Stimulated activated naive CD8-positive, alpha-beta T cell treated with anti-CD3 and anti-CD28 coated beads, Interleukin-15, Interleukin-2, amounts not matched to agents 100 U/mL and 50 U/mL, for 24 hours (primary cell): ENCODE data around the gene USP10.
A peak's percentile ranks its signal among the peaks of the same experiment; 100 is the strongest.
"Not testable (repeated sequence)": the region's sequence is repeated elsewhere in the genome, so short reads cannot be mapped to it uniquely, and the experiment has no call there.

Source experiments
- ATAC-seq: fragments of 150-1000 bp; cut with Tn5 transposase; one replicate; pipeline ENCODE4 v1.10.0; 2021
- DNase-seq: peaks from one replicate; pipeline ENCODE4 v3.0.0; 2021

Gene USP10

DNA sequence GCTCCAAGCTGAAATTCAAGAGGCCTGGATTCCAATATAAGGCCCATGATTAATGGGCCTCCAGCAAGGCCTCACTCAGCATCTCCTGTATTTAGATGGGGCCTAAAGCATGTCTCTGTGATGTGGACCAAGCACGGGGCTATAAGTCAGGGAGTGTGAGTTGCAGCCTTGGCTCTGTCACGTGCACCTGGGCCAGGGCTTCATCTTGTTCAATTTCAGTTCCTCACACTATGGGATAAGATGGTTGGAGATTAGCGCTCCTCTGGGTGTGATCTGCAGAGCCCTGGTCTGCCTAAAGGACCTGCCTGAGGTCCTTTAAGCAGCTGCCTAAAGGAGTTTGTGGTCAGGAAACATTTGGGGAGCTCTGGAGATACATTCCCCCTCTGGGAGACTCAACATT is 26.2 kb upstream of the USP10 start:
- ATAC-seq (no peak), DNase-seq (no peak)

DNA sequence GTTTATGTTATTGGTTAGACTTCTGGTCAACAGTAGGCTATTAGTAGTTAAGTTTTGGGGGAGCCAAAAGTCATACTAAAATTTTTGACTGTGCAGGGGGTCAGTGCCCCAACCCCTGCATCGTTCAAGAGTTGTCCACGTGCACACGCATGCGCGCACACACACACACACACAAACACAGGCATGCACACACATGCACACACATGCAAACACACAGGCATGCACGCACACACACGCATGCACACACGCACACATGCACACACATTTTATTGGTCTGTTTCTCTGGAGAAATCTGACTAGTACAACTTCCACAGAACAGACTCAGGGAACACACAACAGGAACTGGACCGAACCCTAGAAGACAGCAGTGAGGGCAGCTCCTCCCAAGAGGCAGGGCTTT is 24.4 kb upstream of the USP10 start:
- DNase-seq, result no peak
- ATAC-seq, result no peak

GRCh38 chr16:84675884-84676283 is 23.9 kb upstream of the USP10 start:
- ATAC-seq, result no peak
- DNase-seq, result no peak

GRCh38 chr16:84677017-84677803 is 22.6 kb upstream of the USP10 start:
- DNase-seq, result no peak
- no peak for ATAC-seq

DNA sequence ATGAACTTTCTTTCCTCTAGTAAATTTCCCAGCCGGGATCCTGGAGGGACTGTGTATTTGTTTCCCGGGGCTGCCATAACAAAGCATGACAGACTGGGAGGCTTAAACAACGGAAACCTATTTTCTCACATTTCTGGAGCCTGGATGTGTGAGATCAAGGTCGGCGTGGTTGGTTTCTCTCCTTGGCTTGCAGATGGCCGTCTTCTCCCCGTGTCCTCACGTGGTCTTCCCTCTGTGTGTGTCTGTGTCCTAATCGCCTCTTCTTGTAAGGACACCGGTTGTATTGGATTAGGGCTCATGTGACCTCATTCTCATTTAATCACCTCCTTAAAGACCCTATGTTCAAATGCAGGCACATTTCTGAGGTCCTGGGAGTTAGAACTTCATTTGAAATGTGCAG is 22.0 kb upstream of the USP10 start:
- DNase-seq, result no peak

GRCh38 chr16:84678541-84678940 is 21.3 kb upstream of the USP10 start:
- ATAC-seq, result no peak
- DNase-seq, result no peak

More for the DNA sequence above, 22.0 kb upstream of the USP10 start:
- ATAC-seq, result no peak

- ATAC-seq, result no peak
- DNase-seq, result no peak
These were observed 19.5 kb upstream of the USP10 start for GRCh38 chr16:84680165-84680842.

GRCh38 chr16:84680843-84681629 is 18.8 kb upstream of the USP10 start:
- no peak for DNase-seq

DNA sequence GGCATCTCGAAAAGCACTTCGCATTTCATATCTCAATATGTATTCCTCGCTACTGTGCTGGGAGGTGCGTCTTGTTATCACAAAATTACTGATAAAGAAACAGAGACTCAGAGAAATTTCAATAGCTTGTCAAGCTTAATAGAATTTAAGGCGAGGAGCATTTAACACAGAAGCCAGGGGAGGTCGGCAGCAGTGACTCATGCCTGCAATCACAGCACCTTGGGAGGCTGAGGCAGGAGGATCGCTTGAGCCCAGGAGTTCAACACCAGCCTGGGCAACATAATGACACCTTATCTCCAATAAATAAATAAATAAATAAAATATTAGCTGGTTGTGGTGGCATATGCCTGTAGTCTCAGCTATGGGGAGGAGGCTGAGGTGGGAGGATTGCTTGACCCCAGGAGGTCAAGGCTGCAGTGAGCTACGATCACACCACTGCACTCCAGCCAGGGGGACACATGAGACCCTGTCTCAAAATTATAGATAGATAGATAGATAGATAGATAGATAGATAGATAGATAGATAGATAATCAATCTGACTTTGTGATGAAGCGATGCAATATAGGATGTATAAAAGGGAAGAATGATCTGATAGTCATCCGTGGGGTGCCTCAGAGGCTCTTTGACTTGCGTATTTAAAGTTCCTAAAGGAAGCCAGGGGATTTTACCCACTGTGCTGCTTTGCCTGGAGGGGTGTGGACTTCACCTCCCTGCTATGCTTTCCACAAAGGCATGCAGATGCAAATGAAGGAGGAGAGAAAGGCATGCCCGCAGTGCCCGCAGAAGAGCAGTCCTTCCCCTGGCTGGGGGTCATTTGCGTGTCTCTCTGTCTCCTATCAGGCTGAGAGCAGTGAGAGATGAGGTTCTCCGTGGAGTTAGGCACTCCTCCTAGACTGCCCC is 15.9 kb upstream of the USP10 start:
- ATAC-seq (no peak), DNase-seq (no peak)

More at GRCh38 chr16:84680843-84681629, 18.8 kb upstream of the USP10 start:
- ATAC-seq, result no peak

DNA sequence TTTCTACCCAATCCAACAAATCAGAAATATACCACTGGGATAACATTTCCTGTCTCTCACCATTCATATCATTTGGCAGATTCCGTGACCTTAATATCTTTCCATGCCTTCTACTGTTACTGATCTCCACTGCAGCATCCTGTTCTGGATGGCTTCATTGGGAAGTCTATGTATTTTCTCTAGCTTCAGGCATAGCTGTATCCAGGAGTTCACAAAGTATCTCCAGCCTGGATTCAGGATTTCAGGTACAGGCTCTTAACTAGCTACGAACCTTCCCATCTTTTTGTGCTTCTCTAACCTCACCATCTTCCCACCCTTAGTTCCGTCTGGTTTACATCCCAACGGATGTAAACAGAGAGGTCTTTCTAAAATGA is 15.2 kb upstream of the USP10 start:
- ATAC-seq, result no peak

DNA sequence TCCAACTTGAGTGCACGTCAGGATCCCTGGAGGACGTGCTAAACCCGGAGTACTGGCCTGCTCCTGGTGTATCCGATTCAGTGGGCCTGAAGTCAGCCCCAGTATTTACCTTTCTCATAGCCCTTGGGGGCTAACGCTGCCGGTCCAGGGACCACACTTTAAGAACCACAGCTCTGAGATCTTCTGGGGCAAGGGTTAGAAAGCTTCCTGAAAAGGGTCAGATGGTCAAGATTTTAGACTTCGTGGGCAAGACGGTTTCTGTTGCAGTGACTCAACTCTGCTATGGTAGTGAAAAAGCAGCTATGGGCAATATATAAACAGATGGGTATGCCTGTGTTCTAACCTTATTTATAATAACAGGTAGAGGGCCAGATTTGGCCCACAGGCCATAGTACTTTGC is 14.6 kb upstream of the USP10 start:
- ATAC-seq (no peak), DNase-seq (no peak)

More for the DNA sequence above, 15.2 kb upstream of the USP10 start:
- DNase-seq, result no peak

DNA sequence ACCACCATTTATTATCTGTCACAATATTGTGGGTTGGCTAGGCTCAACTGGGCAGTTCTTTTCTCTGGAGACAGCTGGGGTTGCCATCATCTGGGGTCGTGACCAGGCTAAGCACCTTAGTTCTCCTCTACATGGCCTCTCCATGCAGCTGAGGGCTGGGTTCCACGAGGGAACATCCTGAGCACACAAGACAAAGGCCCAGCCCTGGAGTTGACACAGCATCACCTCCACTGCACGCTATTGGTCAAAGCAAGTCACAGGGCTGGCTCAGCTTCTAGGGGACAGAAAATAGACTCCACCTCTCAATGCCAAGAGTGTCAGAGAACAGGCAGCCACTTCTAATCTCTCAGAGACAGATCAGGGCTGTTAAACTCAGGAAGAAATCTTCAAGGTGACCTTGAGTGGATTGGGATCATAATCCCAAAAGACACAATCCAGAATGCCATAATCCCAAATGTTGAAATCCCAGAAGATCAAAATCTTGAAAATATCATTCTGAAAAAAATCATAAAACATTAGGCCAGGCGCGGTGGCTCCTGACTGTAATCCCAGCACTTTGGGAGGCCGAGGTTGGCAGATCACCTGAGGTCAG is 13.0 kb upstream of the USP10 start:
- no peak for DNase-seq
- ATAC-seq, result no peak

DNA sequence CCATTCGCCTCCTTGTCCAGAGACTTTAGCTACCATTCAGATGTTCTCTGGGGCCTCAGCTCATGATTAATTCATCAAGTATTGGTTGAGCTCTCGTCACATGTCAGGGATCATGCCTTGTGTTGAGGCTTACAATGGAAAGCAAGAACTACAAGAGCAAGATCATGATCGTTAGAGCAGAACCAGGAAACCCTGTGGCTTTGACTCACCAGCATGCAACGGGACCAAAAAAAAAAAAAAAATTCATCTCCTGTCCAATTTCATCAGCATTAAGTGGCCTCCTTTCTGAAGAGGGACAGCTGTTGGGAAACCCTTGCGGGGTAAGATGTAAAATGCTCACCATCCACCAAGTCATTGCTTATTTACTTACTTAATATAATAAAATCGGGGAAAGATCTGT is 12.1 kb upstream of the USP10 start:
- DNase-seq, result no peak
- ATAC-seq, result peak; percentile 57

DNA sequence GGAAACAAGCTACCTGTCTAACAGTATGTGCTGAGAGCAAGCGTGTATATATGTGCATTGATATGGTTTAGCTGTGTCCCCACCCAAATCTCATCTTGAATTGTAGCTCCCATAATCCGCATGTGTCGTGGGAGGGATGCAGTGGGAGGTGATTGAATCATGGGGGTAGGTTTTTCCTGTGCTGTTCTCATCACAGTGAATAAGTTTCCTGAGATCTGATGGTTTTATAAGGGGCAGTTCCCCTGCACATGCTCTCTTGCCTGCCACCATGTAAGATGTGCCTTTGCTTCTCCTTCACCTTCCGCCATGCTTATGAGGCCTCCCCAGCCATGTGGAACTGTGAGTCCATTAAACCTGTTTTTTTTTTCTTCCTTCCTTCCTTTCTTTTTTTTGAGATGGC is 11.6 kb upstream of the USP10 start:
- ATAC-seq, result not testable (repeated sequence)

GRCh38 chr16:84689111-84689510 is 10.7 kb upstream of the USP10 start:
- ATAC-seq (no peak), DNase-seq (no peak)

More for the DNA sequence above, 11.6 kb upstream of the USP10 start:
- not testable (repeated sequence) for DNase-seq

GRCh38 chr16:84690088-84690819 is 9.5 kb upstream of the USP10 start:
- DNase-seq (no peak), ATAC-seq (no peak)

- no peak for ATAC-seq
- no peak for DNase-seq
These were observed 7.2 kb upstream of the USP10 start for GRCh38 chr16:84692451-84693214.

DNA sequence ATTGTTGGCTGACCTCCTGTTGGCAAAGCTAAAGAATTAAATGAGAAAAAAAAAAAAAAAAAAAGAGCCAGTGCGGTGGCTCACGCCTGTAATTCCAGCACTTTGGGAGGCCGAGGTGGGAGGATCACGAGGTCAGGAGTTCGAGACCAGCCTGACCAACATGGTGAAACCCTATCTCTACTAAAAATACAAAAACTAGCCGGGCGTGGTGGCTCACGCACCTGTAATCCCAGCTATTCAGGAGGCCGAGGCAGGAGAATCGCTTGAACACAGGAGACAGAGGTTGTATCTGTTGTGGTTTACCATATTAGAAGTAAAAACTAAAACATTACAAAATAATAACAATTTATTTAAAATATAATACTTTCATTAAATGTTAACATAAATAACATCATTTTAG is 5.9 kb upstream of the USP10 start:
- ATAC-seq, DNase-seq: not testable (repeated sequence)

DNA sequence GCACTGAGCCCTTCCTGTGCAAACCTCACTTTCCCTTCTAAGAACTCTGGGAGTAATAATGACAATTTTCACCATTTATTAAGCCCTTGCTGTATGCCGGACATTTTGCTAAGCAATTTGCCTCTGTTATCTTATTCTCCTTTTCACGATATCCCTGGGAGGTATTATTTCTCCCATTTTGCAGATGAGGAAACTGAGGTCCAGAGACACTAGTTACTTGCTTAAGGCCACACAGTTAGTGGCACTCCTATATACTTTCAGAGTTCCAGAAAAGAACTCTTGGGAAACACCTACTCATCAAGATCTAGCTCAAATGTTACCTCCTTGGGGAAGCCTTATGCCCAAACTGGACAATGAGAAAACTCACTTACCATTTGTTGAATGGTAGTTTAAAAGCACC is 4.8 kb upstream of the USP10 start:
- DNase-seq, result no peak
- ATAC-seq, result no peak

DNA sequence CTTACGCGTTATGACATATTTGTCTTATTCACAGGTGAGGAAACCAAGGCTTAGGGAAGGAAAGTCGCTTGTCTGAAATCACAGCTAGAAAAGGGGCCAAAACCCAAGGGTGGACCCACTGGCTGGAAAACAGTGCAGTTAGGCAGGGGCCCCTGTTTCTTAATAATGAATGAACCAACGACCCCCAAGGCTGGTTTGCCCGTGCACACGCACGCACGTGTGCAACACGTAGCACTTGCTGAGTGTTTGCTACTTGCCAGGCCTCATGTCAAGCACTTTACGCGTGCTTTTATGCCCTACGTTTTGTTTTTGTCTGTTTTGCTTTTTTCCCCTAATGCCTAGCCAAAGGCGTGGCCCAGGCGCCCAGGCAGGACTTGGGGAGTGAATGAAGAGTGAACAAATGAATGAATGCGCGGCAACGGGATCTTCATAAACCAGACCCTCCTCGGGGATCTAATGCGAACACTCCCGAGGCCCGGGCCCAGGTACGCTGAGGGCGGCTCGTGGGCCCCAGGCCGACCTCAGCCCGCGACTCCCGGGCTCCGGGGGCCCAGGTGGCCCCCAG is 571 bp upstream of the USP10 start:
- DNase-seq (no peak), ATAC-seq (no peak)
